Nephron progenitor cell (in vitro differentiated cells): ENCODE data around the gene CCDC87.

Experiments used
- DNase-seq: peaks from one replicate; pipeline ENCODE4 v3.0.0; 2021
- H3K27ac Mint-ChIP-seq: 2 replicates; pipeline ENCODE4 v1.8.0; 2021; ENCODE audit warnings: mild to moderate bottlenecking, moderate library complexity, mixed read lengths
- H3K27me3 Mint-ChIP-seq: 2 replicates; pipeline ENCODE4 v1.8.0; 2021; ENCODE audit warnings: mild to moderate bottlenecking, low read depth, mixed read lengths; ENCODE audit not compliant: poor library complexity
- H3K36me3 Mint-ChIP-seq: 2 replicates; pipeline ENCODE4 v1.8.0; 2021; ENCODE audit warnings: low read depth, mixed read lengths
- H3K4me1 Mint-ChIP-seq: 2 replicates; pipeline ENCODE4 v1.8.0; 2021; ENCODE audit warnings: mixed read lengths
- H3K4me3 Mint-ChIP-seq: 2 replicates; pipeline ENCODE4 v1.8.0; 2021; ENCODE audit warnings: mild to moderate bottlenecking, moderate library complexity, mixed read lengths
- H3K9me3 Mint-ChIP-seq: 2 replicates; pipeline ENCODE4 v1.8.0; 2021; ENCODE audit warnings: mild to moderate bottlenecking, moderate library complexity, mixed read lengths
- TF ChIP-seq, protein P1 (sequence below): fragments of 200-600 bp; sonication (generic); IDR thresholded peaks from 2 replicates; pipeline ENCODE4 v1.5.0; 2021; ENCODE audit warnings: antibody characterized with exemption

CCDC87 gene

DNA sequence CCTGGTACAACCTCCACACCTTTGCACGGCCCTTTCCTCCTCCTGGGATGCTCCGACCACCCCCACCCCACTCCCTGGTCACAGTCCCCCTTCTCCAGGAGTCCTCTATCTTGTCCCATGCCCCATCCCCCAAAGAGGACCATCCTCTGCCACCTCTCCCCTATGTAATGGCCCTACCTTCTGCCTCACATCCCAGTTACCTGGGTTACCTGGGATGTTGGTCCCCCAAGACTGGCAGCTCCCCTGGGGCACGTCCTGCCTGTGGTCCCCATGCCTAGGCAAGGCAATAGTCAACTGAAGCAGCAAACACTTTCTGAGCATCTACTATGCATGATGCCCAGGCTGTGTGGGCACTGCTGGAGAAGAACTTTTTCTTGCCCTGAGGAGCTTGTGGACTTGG is 37.4 kb downstream of the CCDC87 start:
- H3K9me3 Mint-ChIP-seq = no peaks in the 10 kb centered on the region
- peaks cover 3% of the 10 kb centered on the region for H3K4me1 Mint-ChIP-seq
- no peaks in the 10 kb centered on the region for H3K27me3 Mint-ChIP-seq
- H3K36me3 Mint-ChIP-seq = peaks cover 53% of the 10 kb centered on the region
- TF ChIP-seq, protein P1, sequence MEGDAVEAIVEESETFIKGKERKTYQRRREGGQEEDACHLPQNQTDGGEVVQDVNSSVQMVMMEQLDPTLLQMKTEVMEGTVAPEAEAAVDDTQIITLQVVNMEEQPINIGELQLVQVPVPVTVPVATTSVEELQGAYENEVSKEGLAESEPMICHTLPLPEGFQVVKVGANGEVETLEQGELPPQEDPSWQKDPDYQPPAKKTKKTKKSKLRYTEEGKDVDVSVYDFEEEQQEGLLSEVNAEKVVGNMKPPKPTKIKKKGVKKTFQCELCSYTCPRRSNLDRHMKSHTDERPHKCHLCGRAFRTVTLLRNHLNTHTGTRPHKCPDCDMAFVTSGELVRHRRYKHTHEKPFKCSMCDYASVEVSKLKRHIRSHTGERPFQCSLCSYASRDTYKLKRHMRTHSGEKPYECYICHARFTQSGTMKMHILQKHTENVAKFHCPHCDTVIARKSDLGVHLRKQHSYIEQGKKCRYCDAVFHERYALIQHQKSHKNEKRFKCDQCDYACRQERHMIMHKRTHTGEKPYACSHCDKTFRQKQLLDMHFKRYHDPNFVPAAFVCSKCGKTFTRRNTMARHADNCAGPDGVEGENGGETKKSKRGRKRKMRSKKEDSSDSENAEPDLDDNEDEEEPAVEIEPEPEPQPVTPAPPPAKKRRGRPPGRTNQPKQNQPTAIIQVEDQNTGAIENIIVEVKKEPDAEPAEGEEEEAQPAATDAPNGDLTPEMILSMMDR = no peak
- no peak overlapping the region for H3K27ac Mint-ChIP-seq
- no peak overlapping the region for H3K4me3 Mint-ChIP-seq
- DNase-seq = no peak

DNA sequence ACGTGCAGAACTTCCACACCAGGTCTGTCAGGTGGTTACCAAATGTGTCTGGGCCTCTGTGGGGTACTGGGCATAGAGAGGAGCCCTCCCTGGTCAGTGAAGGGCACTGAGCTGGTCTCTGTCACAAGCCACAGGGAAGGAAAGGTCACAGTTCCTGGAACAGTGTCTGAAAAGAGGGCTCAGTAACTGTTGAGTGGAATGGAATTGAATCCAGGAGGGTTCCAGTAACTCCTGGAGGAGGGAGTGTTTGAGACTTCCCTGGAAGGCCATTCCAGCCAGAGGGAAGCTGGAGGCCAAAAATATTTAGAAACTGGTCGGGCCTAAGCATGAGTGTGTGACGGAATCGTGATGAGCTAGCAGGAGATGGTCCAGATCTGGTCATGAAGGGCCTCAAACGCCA is 38.3 kb downstream of the CCDC87 start:
- Mint-ChIP-seq H3K4me3 (no peak overlapping the region), H3K36me3 (peaks cover 55% of the 10 kb centered on the region), H3K27ac (no peak overlapping the region), H3K27me3 (no peaks in the 10 kb centered on the region), H3K4me1 (peaks cover 11% of the 10 kb centered on the region), H3K9me3 (no peaks in the 10 kb centered on the region)
- no peak for DNase-seq
- TF ChIP-seq, protein P1 = no peak

DNA sequence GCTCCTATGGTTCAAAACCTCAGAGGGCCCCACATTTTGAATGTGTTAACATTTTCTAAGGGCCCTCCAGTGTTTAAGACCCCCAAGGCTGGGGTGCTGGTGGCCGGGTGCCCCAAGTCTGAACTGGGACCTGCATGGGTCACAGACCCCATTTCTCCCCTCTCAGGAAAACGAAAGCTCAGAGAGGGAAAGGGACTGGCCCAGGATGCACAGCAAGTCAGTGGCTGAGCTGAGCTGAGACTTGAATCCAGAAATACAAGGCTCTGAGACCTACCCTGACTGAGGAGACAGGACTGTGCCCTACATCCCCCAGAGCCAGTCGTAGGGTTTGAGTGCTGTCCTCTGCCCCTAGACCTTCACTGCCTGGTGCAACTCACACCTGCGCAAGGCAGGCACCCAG is 42.0 kb downstream of the CCDC87 start:
- no peaks in the 10 kb centered on the region for H3K9me3 Mint-ChIP-seq
- no peaks in the 10 kb centered on the region for H3K27me3 Mint-ChIP-seq
- TF ChIP-seq, protein P1 = no peak
- H3K4me1 Mint-ChIP-seq = peaks cover 41% of the 10 kb centered on the region
- H3K36me3 Mint-ChIP-seq = peaks cover 36% of the 10 kb centered on the region
- H3K4me3 Mint-ChIP-seq = no peak overlapping the region
- DNase-seq = no peak
- H3K27ac Mint-ChIP-seq = no peak overlapping the region

DNA sequence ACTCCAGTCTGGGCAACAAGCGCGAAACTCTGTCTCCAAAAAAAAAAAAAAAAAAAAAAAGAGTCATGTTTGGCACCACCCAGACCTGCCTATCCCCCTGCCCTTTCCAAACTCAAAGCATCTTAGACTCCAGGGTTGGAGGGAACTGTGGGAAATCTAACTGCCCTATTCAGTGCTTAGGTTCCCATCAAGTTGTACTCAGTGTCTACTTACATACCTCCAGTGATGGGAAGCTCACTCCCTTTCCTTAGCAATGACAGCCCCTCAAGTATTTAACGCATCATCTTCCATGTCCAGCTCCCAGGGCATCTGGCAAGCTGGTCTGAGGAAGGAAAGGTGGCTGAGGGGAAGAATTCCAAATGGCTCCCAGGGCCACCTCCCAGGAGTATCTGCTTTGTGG is 43.2 kb downstream of the CCDC87 start:
- TF ChIP-seq, protein P1 = no peak
- Mint-ChIP-seq H3K9me3 (no peaks in the 10 kb centered on the region), H3K27me3 (no peaks in the 10 kb centered on the region), H3K27ac (no peak overlapping the region), H3K4me1 (peaks cover 50% of the 10 kb centered on the region), H3K36me3 (peaks cover 25% of the 10 kb centered on the region), H3K4me3 (no peak overlapping the region)
- no peak for DNase-seq

DNA sequence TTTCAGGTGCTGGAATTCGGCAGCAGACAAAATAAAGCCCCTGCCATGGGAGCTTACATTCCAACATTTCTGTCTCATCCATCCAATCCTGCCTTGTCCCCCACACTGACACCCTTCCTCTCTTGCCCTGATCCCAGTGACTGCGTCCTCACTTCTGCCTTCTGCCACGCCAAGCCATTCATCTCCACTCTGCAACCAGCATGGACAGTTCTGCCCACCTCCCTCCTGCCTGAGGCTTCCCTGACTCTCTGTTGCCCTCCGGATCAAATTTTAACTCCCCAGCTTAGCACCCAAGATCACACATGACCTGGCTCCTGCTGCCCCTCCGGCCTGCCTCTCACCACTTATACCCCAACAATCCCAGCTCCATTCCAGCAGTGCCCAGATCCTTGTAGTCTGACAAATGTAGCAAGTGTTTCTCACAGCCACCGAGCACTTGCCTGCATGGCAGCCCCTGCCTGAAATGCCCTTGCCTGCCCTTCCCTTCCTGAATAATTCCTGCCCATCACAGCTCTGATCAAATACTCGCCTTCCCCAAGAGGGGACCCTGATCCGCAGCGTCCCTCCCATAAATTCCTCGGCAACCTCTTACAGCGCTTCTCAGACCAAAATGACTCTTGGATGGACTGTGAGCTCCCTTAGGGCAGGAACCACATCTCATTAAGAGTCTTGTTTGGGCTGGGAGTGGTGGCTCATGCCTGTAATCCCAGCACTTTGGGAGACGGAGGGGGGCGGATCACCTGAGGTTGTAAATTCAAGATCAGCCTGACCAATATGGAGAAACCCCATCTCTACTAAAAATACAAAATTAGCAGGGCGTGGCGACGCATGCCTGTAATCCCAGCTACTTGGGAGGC is 43.9 kb downstream of the CCDC87 start:
- DNase-seq = no peak
- Mint-ChIP-seq H3K4me3 (peak overlapping the region; percentile 71), H3K9me3 (no peaks in the 10 kb centered on the region), H3K27me3 (no peaks in the 10 kb centered on the region), H3K4me1 (peaks cover 57% of the 10 kb centered on the region), H3K27ac (peak overlapping the region; percentile 84), H3K36me3 (peaks cover 21% of the 10 kb centered on the region)
- TF ChIP-seq, protein P1 = no peak

DNA sequence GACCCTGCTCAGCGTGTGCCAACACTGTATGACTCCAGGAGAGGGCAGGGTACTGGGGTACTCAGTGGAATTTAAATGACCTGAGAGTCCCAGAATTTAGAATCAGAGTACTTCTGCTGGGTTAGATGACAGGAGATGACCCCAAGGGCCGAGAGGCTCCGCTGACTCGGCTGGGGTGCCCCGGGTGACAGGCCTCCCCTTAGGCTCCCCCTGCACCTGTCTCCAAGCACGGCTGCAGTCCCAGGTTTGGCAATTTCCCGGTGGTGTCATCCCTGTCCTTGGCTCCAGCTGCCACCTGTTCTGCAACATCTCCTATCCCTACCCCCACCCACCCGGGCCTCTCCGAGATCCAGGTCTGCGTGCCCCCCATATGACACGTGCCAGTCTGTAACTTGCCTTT is 44.8 kb downstream of the CCDC87 start:
- Mint-ChIP-seq H3K9me3 (no peaks in the 10 kb centered on the region), H3K4me3 (peak overlapping the region; percentile 71), H3K36me3 (peaks cover 21% of the 10 kb centered on the region), H3K27ac (peak overlapping the region; percentile 84), H3K4me1 (peaks cover 66% of the 10 kb centered on the region), H3K27me3 (no peaks in the 10 kb centered on the region)
- DNase-seq = no peak
- TF ChIP-seq, protein P1 = no peak
